Fibroblast of upper back skin (primary cell): ENCODE results near the gene FAM118B.

Source experiments
- DNase-seq: peaks from one replicate; pipeline ENCODE4 v3.0.0-alpha.2; 2013

The FAM118B gene

DNA sequence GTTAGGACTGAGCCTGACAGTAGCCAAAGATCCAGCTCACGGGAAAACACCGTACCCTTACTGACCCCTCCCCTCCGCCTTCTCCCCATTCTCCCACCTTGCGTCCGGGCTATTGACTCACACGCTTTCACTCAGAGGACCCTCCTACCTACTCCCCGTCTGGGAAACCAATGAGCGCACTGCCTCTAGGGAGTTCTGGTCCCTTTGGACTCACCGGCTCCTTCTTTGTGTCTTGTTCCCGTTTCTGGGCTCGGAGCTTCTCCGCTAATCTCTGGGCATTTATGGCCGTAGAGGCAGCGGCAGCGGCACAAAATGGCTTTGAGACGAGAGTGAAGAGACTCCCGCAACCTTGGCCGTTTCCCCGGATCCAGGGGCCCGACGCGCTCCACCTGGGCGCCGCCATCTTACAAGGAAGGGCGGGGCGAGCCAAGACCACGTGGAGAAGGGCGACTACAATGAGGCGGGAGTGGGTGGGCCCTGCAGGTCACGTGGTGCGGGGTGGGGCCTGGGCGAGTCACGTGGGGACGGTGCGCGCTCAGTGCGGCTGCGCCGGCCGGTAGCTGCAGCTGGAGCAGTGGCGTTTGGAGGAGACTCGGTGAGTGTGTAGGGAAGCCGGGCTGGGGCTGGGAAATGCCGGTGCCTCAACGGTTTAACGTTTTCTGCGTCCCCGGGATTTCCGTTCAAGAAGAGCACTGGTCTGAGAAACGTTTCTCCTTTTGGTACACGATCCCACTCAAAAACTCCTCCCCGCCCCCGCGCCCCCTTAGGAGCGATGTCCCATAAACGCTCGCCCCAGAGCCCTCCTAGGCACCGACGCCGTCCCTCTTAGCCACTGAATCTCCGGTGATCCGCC is at the start of gene FAM118B, which contains the start of gene RPUSD4:
Gene FAM118B, plus strand, starts transcription at position 547 of the 853 bp plus-strand sequence. CDS start 23,220 bp downstream, outside the sequence.
Gene RPUSD4, minus strand, starts transcription at position 415 of the 853 bp plus-strand sequence. Its CDS starts 12 bp downstream, at position 403.
- peak; percentile 96 for DNase-seq

DNA sequence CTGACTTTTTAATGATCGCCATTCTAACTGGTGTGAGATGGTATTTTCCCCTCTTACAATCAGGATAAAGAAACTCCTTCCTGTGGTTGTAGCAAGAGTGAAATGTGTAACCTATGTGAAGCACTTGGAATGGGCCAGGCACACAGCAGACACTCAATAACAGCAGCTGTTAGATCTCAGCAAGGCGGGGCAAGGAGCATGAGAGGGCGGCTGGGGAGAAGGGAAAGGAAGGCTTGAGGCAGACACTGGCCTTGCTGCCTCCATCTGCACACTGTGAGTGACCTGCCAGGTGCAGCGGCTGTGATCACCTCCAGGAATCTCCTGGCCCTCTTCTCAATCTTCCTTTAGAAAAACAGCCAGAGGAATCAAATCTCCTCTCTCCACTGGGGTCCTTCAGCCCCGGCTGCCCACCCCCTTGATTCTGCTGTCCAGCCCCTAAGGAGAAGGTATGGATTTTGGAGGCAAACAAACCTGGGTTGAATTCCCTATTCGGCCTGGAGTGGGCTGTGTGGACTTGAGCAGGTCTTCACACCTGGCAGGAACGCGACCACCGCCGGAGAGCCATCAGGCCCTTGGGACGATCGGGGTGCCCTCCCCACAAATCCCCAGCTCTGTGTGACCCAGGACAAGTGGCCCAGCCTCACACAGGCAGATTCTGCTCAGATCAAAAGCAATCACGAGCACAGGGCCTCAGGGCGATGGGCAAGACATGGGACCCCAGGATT is 49.1 kb upstream of the FAM118B start:
- no peak for DNase-seq

DNA sequence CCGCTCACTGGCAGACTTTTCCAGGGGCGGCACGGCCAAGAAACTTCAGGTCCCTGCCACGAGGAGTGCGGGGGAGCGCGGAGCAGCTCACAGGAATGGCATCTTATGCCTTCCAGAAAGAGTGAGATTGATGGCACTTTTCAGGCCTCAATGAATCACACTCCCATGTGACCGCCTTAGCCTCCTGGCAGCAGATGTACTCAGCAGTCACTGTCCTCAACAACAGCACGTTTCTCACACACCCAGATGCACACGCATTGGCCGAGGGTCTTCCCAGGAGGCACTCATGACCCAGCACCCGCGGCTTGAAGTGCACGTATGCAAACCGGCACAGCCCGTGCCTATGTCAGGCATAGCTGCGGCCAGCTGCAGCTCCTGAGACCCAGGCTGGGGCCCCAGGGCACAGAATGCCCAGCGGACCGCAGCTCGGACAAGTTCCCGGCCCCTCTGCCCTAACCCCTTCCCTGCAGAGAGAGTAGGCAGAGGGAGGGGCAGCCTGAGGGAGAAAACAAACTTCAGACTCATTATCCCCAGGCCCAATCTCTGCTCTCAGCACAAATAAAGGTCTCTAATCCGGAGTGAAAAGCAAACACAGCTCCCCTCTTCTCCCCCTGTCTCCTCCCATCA is 48.4 kb upstream of the FAM118B start:
- peak; percentile 86 for DNase-seq

DNA sequence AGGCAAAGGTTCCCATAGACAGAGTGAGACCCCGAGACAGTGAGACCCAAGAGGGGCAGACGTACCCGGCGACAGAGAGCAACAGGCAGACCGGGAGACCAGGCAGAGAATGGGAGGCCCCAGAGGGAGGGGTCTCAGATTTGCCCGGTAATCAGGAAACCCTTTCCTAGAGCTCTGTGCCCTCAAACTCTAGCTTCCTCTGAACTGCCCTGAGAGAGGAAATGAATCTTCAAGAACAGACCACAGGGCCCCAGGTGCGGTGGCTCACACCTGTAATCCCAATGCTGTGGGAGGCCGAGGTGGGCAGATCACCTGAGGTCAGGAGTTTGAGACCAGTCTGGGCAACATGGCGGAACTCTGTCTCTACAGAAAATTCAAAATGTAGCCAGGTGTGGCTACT is 47.8 kb upstream of the FAM118B start:
- no peak for DNase-seq

DNA sequence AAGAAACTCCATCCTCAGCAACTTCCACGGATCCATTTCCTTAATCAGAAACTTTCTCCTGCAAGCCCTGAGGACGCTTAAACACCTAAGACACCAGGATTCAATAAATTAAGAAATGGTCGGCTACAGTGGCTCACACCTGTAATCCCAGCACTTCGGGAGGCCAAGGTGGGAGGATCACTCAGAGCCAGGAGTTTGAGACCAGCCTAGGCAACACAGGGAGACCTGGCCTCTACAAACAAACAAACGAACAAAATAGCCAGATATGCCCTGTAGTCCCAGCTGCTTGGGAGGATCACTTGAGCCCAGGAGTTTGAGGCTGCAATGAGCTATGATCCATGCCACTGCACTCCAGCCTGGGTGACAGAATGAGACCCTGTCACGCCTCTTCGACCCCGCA is 46.8 kb upstream of the FAM118B start:
- no peak for DNase-seq

DNA sequence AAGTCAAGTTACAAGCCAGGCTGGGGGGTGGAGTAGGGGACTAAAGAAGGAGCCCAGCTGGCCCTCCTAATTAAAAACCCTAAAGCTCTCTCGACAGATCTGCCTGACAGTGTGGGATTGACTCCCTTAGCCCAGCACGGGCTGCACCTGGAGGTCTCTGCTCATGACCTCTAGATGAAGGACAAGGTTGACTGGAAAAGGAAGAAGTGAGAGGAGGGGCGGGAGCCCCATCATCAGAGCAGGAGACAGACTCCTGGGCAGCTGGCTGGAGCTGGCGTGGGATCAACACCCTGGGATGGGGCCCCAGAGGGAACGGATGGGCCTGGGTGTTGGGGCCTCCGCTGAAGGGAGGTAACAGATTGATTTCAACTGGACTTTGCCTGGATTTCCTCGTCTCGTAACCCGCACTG is 46.3 kb upstream of the FAM118B start:
- no peak for DNase-seq

DNA sequence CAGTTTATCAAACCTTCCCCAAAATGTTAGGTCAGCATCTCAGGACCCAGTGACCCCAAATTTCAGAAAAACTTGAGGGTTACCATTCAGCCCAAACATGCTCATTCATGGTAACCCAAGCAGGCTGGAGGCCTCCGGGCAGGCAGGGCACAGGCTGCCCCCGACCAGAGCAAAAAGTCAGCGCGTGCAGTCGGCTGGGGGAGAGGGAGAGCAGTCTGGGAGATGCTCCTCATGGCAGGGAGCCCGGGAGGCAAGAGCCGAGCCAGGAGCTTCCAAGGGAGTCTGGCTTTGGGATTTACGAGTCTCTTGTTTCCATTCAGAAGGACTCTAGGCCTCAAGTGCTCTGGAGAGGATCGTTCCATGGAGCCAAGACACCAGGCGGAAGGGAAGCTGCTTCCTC is 45.8 kb upstream of the FAM118B start:
- DNase-seq: no peak

DNA sequence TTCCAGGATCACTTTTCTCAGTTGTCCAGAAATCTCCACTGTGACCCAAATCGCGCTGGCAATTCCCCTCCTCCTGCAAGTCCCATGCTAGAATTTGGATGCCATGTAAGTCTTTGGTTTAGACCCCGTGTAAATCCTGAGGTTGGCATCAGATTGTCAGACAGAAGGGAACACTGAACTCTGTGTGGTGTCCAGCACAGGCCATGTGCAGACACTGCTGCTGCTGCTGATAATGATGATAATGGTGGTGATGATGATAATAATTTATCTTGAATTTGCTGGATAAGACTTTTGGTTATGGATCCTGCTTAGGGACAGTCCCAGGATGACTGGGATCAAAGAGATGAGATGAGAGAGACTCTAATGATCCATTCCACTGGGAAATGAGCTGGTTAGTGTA is 45.2 kb upstream of the FAM118B start:
- DNase-seq: no peak

DNA sequence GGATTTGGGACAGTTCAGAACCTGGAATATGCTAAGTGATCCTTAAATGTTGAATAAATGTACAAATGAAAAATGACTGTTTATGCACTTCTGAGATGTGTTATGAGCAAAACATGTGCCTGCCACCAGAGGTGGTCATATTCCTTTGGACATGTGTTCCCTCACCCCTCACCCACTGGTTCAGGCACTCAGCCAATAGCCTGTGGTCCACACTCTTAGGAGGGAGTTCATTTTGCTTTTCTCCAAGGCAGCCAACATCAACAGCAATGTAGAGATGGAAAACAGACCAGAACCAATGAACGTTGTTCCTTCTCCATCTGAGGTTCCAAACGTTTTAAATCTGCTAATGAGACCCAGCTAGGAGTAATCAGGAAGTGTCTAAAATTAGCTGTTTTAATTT is 44.1 kb upstream of the FAM118B start:
- peak; percentile 21 for DNase-seq

DNA sequence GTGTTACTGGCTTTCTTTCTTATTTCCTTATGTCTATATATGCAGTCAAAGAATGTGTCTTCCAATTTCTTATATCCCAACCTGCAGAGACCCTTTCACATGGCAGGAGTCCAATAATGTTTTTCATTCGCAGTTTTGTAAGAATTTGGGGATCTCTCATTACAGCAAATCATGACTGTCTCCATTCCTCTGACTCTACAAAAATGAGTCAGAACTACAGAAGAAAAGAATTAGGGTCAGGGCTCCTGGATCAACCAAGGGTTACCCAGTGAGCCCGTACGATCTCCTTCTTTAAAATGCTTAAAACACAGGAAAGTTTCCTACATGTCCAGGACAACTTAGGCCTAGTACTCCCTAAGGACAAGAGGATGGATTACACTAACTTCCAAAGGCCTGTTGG is 42.3 kb upstream of the FAM118B start:
- DNase-seq: no peak

DNA sequence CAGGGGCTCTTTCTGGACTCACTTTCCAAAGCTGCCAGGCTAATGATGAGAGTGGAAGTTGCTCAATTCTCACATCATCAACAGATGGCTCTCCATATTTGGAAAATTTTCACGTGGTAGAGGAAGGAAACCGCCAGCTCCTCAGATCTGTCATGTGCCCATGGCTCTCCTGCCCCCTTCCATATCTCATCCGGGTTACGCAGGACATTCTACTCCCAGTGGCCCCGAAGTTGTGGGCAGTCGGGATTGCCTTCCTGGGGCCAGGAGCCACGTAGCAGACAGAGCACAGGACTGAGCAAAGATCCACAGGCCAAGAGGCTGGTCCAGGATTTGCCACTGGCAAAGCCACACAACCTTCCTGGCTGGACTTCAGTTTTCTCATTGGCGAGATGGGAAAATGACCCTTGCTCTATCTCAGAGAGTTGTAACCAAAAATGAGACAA is 39.0 kb upstream of the FAM118B start:
- DNase-seq: peak; percentile 81

DNA sequence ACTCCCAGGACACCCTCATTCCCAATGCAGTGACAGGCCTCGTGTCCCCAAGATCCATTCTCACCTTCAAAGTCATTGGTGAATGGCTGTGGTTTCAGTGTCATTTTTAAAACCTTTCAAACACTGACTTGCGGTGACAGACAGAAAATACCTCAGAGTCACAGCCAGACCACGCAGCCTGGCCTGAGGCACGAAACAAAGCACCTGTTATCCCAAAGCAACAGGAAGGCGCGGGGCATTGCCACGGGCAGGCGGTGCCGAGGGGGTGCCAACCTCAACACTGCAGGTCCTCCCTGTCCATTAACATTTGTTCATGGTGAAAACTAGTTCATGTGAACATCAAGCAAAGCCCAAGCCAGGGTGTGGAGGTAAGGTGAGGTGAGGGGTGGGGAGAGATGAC is 38.3 kb upstream of the FAM118B start:
- no peak for DNase-seq

DNA sequence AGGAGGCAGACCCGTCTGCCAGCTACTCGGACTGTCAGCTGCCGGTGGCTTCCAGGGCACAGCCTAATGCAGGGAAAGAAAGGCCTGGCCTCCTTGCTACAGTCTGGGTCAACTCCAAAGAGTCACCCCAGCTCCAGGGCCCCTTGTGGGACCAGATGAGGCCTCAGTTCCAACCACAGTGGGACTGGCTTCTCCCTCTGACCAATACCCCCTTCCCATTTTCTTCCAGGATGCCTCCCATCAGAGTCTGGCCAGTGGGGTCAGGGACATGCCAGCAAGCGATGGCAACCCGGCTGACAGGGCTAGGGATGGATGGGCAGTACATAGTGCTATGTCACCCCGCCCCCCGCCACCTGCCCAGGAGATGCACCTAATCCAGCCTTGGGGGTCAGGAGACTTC is 36.8 kb upstream of the FAM118B start:
- DNase-seq: no peak

DNA sequence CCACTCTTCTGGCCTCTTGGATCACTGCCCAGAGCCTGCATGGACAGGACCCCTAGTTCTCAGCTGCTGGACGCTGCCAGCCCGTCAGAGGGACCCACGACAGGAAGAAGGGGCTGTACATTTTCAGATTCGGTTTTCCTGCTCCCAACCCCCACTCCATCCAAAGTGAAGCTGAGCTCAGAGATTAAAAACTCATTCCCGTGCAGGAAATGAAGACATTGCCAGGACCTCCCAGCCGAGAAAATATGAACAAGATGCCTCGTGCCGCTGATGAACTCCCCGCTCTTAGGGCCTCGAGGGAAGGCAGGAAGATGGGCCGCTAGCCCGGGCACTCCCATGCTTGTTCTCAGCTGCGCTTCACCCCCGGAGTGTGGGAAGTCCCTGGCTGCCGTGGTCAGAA is 36.2 kb upstream of the FAM118B start:
- DNase-seq: peak; percentile 57

DNA sequence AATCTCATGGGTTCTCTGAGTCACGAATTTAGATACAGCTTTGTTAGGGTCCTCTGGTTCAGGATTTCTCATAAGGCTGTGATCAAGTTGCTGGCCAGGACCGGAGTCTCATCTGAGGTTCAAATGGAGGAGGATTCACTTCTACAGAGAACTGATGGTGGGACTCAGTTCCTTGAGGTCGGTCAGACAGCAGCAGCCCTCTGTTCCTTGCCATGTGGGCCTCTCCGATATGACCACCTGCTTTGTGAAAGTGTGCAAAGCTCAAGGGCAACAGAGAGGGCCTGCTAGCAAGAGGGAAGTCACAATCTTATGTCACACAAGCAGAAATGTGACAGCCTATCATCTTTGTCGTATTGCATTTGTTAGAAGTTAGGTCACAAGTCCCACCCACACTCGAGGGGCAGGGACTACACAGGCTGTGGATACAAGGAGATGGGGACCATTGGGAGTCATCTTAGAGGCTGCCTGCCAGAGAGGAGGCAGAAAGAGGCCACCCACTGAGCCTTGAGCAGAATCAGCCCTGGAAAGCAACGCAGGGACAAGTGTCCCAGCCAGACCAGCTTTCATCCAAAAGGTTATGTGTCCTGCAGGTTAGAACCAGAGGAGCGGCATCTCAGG is 34.6 kb upstream of the FAM118B start:
- no peak for DNase-seq

DNA sequence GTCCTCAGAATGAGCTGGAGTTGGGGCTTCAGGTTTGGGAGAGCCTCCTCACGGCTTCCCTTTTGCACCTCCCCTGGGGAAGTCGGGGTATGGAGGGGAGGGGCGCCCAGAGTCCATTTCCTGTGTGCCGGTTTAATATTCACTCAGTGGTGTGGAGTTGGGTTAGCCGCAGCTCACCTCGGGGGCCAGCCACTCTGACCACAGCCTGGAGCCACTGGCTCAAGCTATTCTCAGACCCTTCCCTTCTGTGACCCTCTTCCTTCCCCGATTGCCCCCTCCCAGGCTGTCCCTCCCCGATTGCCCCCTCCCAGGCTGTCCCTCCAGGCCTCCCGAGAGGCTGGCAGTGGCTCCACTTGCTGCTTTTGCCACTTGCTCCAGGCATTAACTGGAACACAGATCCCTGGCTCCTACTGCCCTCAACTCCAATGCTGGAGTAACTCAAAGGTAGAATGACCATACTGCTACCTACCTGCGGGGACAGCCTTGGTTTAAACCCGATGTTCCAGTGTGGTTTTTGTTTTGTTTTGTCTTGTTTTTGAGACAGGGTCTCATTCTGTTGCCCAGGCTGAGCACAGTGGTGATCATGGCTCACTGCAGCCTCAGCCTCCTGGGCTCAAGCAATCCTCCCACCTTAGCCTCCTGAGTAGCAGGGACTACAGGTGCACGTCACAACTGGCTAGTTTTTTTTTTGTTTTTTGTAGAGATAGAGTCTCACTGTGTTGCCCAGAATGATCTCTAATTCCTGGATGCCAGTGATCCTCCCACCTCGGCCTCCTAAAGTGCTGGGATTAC is 29.4 kb upstream of the FAM118B start:
- DNase-seq: no peak

DNA sequence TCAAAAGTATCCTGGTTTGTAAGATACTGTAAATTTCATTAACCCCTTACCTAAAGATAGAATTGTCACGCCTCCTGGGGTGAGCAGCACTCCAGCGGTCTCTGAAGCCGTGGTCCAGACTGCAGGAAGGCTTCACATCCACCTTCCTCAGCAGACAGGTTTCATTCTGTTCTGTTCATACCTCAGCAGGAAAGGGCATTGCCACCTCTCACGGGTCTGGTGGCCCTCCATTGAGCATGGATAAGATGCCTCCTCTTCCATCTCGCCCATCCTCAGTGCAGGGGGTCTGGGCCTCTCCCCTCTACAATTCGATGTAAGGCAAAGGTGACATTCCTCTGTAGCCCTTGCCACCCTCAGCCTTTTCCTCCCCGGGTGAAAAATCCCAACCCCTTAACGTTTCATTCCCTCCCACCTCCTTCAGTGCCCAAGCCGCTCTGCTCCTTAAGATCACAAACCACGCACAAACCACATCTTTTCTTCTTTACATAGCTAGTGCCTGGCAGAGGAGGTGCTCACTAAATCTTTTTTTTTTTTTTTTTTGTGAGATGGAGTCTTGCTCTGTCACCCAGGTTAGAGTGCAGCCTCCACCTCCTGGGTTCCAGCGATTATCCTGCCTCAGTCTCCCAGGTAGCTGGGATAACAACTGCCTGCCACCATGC is 28.7 kb upstream of the FAM118B start:
- DNase-seq: no peak

DNA sequence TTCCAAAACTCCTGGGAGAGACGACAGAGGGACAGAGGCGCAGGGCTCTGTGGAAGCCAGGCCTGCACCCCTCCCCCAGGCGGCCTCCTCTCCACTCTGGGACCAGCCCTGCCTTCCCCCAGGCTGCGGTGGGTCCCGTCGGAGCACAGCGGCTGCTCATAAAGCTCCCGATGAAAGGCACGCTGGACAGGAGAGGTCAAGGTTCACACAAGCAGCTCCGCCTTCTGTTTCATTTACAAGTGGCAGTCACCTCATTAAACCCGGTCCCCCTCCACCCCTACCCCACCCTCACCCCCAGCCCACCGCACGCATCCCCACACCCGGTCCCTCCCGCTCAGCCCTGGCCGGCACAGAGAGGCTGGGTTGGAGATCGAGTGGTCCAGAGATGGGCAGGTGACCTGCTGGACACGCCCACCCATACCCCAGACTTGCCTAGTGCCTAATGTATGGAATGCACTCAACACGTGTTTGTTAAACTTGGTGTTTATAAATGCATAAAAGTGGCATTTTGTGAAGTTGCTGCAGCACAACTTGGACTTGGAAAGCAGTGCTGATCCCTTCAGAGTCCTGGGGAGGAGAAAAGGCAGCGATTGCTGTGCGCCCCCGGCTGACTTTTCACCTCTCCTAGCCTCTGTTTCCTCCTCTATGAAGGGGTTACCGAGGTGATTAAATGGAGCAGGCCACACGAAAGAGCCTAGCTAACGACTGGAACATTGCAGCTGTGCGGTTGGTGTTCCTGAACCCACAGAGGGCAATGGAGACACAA is 26.1 kb upstream of the FAM118B start:
- DNase-seq: no peak

DNA sequence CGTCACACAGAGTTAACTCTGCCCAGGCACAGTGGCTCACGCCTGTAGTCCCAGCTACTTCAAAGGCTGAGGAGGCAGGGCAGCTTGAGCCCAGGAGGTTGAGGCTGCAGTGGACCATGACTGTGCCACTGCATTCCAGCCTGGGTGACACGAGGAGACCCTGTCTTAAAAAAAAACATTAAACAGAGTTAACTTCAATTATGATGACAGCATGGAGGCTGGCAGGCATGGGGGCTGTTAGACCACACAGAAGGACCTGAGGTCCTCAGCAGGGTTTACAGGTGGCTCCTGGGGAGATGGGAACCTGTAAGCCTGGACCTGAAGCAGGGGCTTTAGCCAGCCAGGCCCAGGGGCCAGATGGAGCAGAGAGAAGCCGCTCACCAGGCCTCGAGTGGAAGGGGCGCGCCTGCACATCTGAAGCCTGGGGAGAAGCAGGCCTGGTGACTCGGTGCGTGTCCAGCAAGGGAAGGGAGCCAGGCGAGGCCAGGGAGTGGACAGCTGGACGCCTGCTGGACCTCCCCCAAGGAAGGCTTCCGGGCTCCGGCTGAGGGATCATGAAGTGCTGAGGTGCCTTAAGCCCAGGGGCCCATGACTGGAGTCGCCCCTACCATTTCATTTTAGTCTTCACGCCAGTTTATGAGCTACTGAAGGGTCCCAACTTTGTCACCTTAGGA is 25.4 kb upstream of the FAM118B start:
- DNase-seq: no peak
